HL-60 (cell line): ENCODE data around the gene AGRN.
"Not testable (repeated sequence)": the region's sequence is repeated elsewhere in the genome, so short reads cannot be mapped to it uniquely, and the experiment has no call there.

Experiments
- DNase-seq, 2 experiments: peaks; one replicate each; pipeline ENCODE4 v3.0.0-alpha.2; 2010 to 2020; ENCODE audit warnings: low read depth in 1 of 2, low spot score in 1 of 2
- H3K27ac ChIP-seq: fragments of 250-450 bp; sonication (Bioruptor Pico); replicated peaks from 2 replicates; pipeline ENCODE4 v1.5.1; 2020; ENCODE audit warnings: mild to moderate bottlenecking, moderate library complexity
- H3K27me3 ChIP-seq: fragments of 250-450 bp; sonication (Bioruptor Pico); 2 replicates; pipeline ENCODE4 v1.5.1; 2021; ENCODE audit warnings: mild to moderate bottlenecking, moderate library complexity; ENCODE audit not compliant: insufficient read depth, poor library complexity, severe bottlenecking
- H3K4me3 ChIP-seq: replicated peaks from 2 replicates; pipeline ENCODE4 v1.5.1; 2011; ENCODE audit warnings: mild to moderate bottlenecking, control low read depth, low read length; ENCODE audit not compliant: insufficient read depth
- CTCF ChIP-seq: IDR thresholded peaks from one replicate; pipeline ENCODE4 v1.5.1; 2011; ENCODE audit warnings: low read length, control low read depth, inconsistent platforms; ENCODE audit not compliant: insufficient read depth
- GABPA ChIP-seq: IDR thresholded peaks from 2 replicates; pipeline ENCODE4 v1.6.1; 2012; ENCODE audit warnings: low read depth
- POLR2AphosphoS5 ChIP-seq: IDR thresholded peaks from 2 replicates; pipeline ENCODE4 v1.6.1; 2012; ENCODE audit warnings: low read depth
- REST ChIP-seq: IDR thresholded peaks from 2 replicates; pipeline ENCODE4 v1.6.1; 2012; ENCODE audit warnings: low read depth; ENCODE audit not compliant: insufficient replicate concordance
- SPI1 ChIP-seq: IDR thresholded peaks from 2 replicates; pipeline ENCODE4 v1.6.1; 2012; ENCODE audit warnings: low read depth, mild to moderate bottlenecking, borderline replicate concordance

The AGRN gene

DNA sequence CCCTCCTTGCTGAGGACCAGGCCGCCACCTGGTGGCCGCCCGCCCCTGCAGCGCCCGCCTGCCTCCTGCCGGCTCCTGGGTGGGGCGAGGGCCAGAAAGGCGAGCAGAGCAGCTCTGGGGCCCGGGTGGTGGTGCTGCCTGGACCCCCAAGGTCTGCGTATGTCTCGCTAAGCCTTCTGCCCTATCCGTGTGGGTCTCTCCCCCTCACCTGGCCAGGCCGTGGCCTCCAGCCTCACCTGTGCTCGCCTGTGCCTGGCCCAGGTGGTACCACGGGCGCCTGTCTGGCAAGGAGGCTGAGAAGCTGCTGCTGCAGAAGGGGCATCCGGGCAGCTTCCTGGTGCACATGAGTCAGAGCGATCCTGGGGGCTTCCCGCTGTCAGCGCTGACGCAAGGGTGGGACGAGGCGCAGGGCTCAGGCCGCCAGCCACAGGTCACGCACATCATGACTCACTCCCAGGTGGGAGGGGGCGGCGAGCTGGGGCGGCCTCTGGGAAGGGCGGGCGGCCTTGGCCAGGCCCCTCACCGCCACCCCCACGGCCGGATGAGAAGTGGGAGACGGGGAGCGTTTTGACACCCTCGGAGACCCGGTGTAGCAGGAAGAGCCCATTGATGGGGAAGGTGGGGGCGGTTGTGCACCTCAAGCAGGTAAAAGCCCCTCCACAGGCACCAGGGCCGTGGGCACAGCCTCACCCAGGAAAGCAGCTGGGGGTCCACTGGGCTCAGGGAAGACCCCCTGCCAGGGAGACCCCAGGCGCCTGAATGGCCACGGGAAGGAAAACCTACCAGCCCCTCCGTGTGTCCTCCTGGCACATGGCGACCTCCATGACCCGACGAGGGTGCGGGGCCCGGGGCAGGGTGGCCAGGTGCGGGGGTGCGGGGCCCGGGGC, 44.3 kb downstream of the AGRN start:
- TF ChIP-seq SPI1 (no peak), CTCF (peak; percentile 66)
- H3K27me3 ChIP-seq: peaks cover 32% of the 10 kb centered on the region
- H3K4me3 ChIP-seq: peak overlapping the region; percentile 2; the same call in 1 of the 2 replicates
- no peak overlapping the region for H3K27ac ChIP-seq
- DNase-seq: peak; percentile 46 to 84

DNA sequence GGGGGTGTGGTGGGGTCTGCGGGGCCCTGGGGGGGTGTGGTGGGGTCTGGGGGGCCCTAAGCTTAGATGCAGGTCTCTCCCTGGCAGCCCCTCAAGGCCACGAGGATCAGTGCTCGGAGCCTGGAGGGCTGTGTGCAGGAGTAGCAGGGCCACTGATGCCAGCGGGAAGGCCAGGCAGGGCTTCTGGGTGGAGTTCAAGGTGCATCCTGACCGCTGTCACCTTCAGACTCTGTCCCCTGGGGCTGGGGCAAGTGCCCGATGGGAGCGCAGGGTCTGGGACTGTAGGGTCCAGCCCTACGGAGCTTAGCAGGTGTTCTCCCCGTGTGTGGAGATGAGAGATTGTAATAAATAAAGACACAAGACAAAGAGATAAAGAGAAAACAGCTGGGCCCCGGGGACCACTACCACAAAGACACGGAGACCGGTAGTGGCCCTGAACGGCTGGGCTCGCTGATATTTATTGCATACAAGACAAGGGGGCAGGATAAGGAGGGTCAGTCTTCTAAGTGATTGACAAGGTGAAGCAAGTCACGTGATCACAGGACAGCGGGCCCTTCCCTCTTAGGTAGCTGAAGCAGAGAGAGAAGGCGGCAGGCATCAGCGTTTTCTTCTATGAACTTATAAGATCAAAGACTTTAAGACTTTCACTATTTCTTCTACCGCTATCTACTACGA, 45.5 kb downstream of the AGRN start:
- Histone ChIP-seq H3K4me3 (no peak overlapping the region), H3K27me3 (peaks cover 32% of the 10 kb centered on the region), H3K27ac (no peak overlapping the region)
- TF ChIP-seq POLR2AphosphoS5 (no peak), REST (no peak), SPI1 (no peak)
- DNase-seq: no peak

DNA sequence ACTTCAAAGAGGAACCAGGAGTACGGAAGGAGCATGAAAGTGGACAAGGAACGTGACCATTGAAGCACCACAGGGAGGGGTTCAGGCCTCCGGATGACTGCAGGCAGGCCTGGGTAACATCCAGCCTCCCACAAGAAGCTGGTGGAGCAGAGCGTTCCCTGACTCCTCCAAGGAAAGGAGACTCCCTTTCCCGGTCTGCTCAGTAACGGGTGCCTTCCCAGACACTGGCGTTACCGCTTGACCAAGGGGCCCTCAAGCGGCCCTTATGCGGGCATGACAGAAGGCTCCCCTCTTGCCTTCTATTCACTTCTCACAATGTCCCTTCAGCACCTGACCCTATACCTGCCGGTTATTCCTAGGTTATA, 46.0 kb downstream of the AGRN start:
- not testable (repeated sequence) for H3K27ac ChIP-seq, DNase-seq, H3K4me3 ChIP-seq
- H3K27me3 ChIP-seq: peaks cover 29% of the 10 kb centered on the region

DNA sequence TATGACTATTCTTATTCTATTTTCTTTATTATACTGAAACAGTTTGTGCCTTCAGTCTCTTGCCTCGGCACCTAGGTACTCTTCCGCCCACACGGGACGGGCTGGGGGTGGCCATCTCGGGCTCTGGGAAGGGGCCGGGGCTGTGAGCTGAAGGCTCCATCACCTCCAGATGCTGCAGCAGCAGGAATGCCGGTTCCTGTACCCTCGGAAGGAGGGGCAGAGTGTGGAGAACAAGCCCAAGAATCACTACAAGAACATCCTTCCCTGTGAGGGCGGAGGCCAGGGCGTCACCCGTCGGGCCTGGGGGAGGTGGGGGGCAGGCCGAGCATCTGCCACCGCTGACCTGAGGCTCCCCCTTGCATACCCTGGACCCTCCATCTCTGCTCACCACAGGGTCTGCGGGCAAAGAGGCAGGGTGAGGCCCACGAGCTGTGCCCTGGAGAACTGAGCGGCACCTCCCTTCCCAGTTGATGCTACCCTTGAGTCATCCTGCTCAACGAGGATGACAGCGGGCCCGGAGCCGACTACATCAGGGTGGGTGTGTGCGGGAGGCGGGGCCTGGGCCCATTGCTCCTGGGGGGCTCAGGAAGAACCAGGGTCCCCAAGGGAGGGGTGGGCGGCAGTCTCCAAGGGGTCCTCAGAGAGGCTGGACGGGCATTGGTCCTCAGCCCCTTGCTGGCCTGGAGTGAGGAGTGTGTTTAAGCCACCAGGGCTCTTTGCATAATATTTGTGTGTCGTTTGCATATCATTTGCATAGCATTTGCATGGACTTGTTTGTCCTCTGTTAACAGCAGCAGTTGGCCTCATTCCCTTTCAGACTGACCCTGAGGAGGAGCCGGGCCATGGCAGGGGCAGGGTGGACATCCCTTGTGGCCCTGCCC, 46.7 kb downstream of the AGRN start:
- DNase-seq: no peak
- no peak for TF ChIP-seq CTCF
- TF ChIP-seq REST: no peak
- TF ChIP-seq SPI1: no peak
- no peak for TF ChIP-seq POLR2AphosphoS5
- no peak for TF ChIP-seq GABPA
- Histone ChIP-seq H3K27me3 (peaks cover 26% of the 10 kb centered on the region), H3K4me3 (no peak overlapping the region), H3K27ac (no peak overlapping the region)
